Natural killer cell (primary cell): Measurements from ENCODE around the gene REC114. TPM values are rescaled to one million over a fixed set of nuclear protein-coding genes. Genes with fewer than 3 reads are reported as not detected.

ENCODE experiments used
- ATAC-seq, 3 donors: fragments of 150-1000 bp in 2 of 3; fragments of 200-7000 bp in 1 of 3; cut with Tn5 transposase; 1 replicate in 1 of 3; 2 replicates in 2 of 3; pipeline ENCODE4 v1.10.0; 2021; ENCODE audit warnings: mild to moderate bottlenecking in 2 of 3, moderate library complexity in 2 of 3
- DNase-seq, 2 donors: peaks; one replicate each; pipeline versions ENCODE4 v3.0.0 to v3.0.0-alpha.2; 2013 to 2021; ENCODE audit warnings: mixed read lengths in 1 of 2
- H3K27ac ChIP-seq: one replicate; pipeline ENCODE4 v1.5.1; 2013; ENCODE audit warnings: mild to moderate bottlenecking, low read length
- H3K27me3 ChIP-seq: one replicate; pipeline ENCODE4 v1.6.1; 2013; ENCODE audit warnings: low read length; ENCODE audit not compliant: control insufficient read depth, insufficient read depth
- H3K36me3 ChIP-seq: one replicate; pipeline ENCODE4 v1.6.1; 2013; ENCODE audit warnings: low read length; ENCODE audit not compliant: control insufficient read depth, insufficient read depth
- H3K4me1 ChIP-seq: one replicate; pipeline ENCODE4 v1.6.1; 2013; ENCODE audit warnings: low read length; ENCODE audit not compliant: control insufficient read depth, insufficient read depth
- H3K4me3 ChIP-seq: one replicate; pipeline ENCODE4 v1.5.1; 2013; ENCODE audit warnings: low read length
- H3K9me3 ChIP-seq: one replicate; pipeline ENCODE4 v1.6.1; 2013; ENCODE audit warnings: low read length; ENCODE audit not compliant: control insufficient read depth, insufficient read depth
- H3K27ac Mint-ChIP-seq, 2 donors: one replicate each; pipeline ENCODE4 v1.8.0; 2022; ENCODE audit warnings: mild to moderate bottlenecking in 2 of 2, mixed read lengths in 2 of 2, moderate library complexity in 1 of 2
- H3K27me3 Mint-ChIP-seq, 2 donors: one replicate each; pipeline ENCODE4 v1.8.0; 2022; ENCODE audit warnings: low read depth in 2 of 2, mixed read lengths in 2 of 2
- H3K36me3 Mint-ChIP-seq: one replicate; pipeline ENCODE4 v1.8.0; 2022; ENCODE audit warnings: mixed read lengths
- H3K4me1 Mint-ChIP-seq, 2 donors: one replicate each; pipeline ENCODE4 v1.8.0; 2022; ENCODE audit warnings: mixed read lengths in 2 of 2
- H3K4me3 Mint-ChIP-seq: one replicate; pipeline ENCODE4 v1.8.0; 2022; ENCODE audit warnings: mild to moderate bottlenecking, moderate library complexity, mixed read lengths
- H3K9me3 Mint-ChIP-seq, 2 donors: one replicate each; pipeline ENCODE4 v1.8.0; 2022; ENCODE audit warnings: mixed read lengths in 2 of 2
- whole genome bisulfite sequencing: methylation state at CpG from one replicate; pipeline ENCODE4 v1.1.7; 2013; ENCODE audit warnings: missing lambda C conversion rate; ENCODE audit not compliant: insufficient coverage; 5-methylcytosine and 5-hydroxymethylcytosine counted together
- intact Hi-C: fragments of 100-400 bp; cut with micrococcal nuclease; formaldehyde crosslinking; loops from one replicate; pipeline ENCODE4 v1.14.2; 2022
- total RNA-seq, 4 donors: library from RNA; stranded (reverse); fragments of 120-200 nt in 1 of 4; gene quantifications; one replicate each; pipeline versions ENCODE4 v1.2.3 to v1.2.4, GENCODE V29; 2013 to 2022
- TF ChIP-seq, protein P1 (sequence below): fragments of 200-600 bp; IDR thresholded peaks from one replicate; pipeline ENCODE4 v1.8.0; 2022; ENCODE audit warnings: antibody characterized with exemption

REC114 gene
- total RNA-seq, 3 donors from 2014 or later (not counting 1 experiment from before 2014, with no cell fraction given), result not detected

GRCh38 chr15:73522011-73522410, 79.0 kb downstream of the REC114 start:
- ATAC-seq, result no peak
- TF ChIP-seq, protein P1, sequence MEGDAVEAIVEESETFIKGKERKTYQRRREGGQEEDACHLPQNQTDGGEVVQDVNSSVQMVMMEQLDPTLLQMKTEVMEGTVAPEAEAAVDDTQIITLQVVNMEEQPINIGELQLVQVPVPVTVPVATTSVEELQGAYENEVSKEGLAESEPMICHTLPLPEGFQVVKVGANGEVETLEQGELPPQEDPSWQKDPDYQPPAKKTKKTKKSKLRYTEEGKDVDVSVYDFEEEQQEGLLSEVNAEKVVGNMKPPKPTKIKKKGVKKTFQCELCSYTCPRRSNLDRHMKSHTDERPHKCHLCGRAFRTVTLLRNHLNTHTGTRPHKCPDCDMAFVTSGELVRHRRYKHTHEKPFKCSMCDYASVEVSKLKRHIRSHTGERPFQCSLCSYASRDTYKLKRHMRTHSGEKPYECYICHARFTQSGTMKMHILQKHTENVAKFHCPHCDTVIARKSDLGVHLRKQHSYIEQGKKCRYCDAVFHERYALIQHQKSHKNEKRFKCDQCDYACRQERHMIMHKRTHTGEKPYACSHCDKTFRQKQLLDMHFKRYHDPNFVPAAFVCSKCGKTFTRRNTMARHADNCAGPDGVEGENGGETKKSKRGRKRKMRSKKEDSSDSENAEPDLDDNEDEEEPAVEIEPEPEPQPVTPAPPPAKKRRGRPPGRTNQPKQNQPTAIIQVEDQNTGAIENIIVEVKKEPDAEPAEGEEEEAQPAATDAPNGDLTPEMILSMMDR, result no peak
- Histone ChIP-seq H3K4me3 (no peak overlapping the region), H3K36me3 (no peaks in the 10 kb centered on the region), H3K27ac (no peak overlapping the region), H3K27me3 (peaks cover 2% of the 10 kb centered on the region), H3K4me1 (peaks cover 6% of the 10 kb centered on the region), H3K9me3 (no peaks in the 10 kb centered on the region)
- peaks cover 17 to 20% of the 10 kb centered on the region in 2 donors for H3K4me1 Mint-ChIP-seq
- H3K36me3 Mint-ChIP-seq, result no peaks in the 10 kb centered on the region
- no peak overlapping the region for H3K4me3 Mint-ChIP-seq
- H3K27me3 Mint-ChIP-seq, result peaks cover 6 to 17% of the 10 kb centered on the region in 2 donors
- no CpG with 5 or more reads among the region's 1 CpG for WGBS
- no peak for DNase-seq
- H3K27ac Mint-ChIP-seq, result no peak overlapping the region
- no peaks in the 10 kb centered on the region for H3K9me3 Mint-ChIP-seq
- intact Hi-C loops, result no loop called here

GRCh38 chr15:73524919-73525318, 82.0 kb downstream of the REC114 start:
- no peak for DNase-seq
- peaks cover 6% of the 10 kb centered on the region for H3K27me3 ChIP-seq
- 88% methylated on average over 1 of the region's 1 CpG for WGBS
- no peaks in the 10 kb centered on the region for H3K9me3 ChIP-seq
- ATAC-seq, result no peak
- no peak overlapping the region for H3K27ac ChIP-seq
- no peak overlapping the region for H3K4me3 Mint-ChIP-seq
- no peaks in the 10 kb centered on the region for H3K4me1 ChIP-seq
- H3K36me3 ChIP-seq, result no peaks in the 10 kb centered on the region
- TF ChIP-seq, protein P1, result no peak
- no peak overlapping the region for H3K27ac Mint-ChIP-seq
- no peaks in the 10 kb centered on the region for H3K9me3 Mint-ChIP-seq
- H3K4me3 ChIP-seq, result no peak overlapping the region
- no peaks in the 10 kb centered on the region for H3K36me3 Mint-ChIP-seq
- peaks cover 13 to 23% of the 10 kb centered on the region in 2 donors for H3K27me3 Mint-ChIP-seq
- intact Hi-C loops, result no loop called here
- H3K4me1 Mint-ChIP-seq, result no peaks in the 10 kb centered on the region

GRCh38 chr15:73527598-73527997, 84.6 kb downstream of the REC114 start:
- no peak for ATAC-seq
- H3K36me3 ChIP-seq, result no peaks in the 10 kb centered on the region
- no peaks in the 10 kb centered on the region for H3K9me3 Mint-ChIP-seq
- H3K27ac Mint-ChIP-seq, result no peak overlapping the region
- no peak overlapping the region for H3K4me3 ChIP-seq
- H3K27me3 ChIP-seq, result peaks cover 4% of the 10 kb centered on the region
- no peak overlapping the region for H3K27ac ChIP-seq
- H3K27me3 Mint-ChIP-seq, result peaks cover 16 to 23% of the 10 kb centered on the region in 2 donors
- intact Hi-C loops, result no loop called here
- H3K4me3 Mint-ChIP-seq, result no peak overlapping the region
- TF ChIP-seq, protein P1, result no peak
- H3K36me3 Mint-ChIP-seq, result no peaks in the 10 kb centered on the region
- no peaks in the 10 kb centered on the region for H3K4me1 Mint-ChIP-seq
- no peaks in the 10 kb centered on the region for H3K9me3 ChIP-seq
- DNase-seq, result no peak
- H3K4me1 ChIP-seq, result no peaks in the 10 kb centered on the region
- 95% methylated on average over 2 of the region's 2 CpGs for WGBS

- no peaks in the 10 kb centered on the region for H3K9me3 ChIP-seq
- Mint-ChIP-seq H3K36me3 (no peaks in the 10 kb centered on the region), H3K27me3 (peaks cover 13 to 16% of the 10 kb centered on the region in 2 donors), H3K9me3 (no peaks in the 10 kb centered on the region), H3K27ac (no peak overlapping the region), H3K4me1 (no peaks in the 10 kb centered on the region), H3K4me3 (no peak overlapping the region)
- no peaks in the 10 kb centered on the region for H3K4me1 ChIP-seq
- ATAC-seq (no peak), DNase-seq (no peak)
- peaks cover 4% of the 10 kb centered on the region for H3K27me3 ChIP-seq
- H3K27ac ChIP-seq, result no peak overlapping the region
- H3K4me3 ChIP-seq, result no peak overlapping the region
- intact Hi-C loops, result no loop called here
- no peaks in the 10 kb centered on the region for H3K36me3 ChIP-seq
- TF ChIP-seq, protein P1, result no peak
- 88% methylated on average over 3 of the region's 3 CpGs for WGBS
These were observed 87.7 kb downstream of the REC114 start for GRCh38 chr15:73530649-73531048.
